B cell (primary cell): ENCODE measurements around the gene TENM4. TPM values are rescaled to one million over a fixed set of nuclear protein-coding genes. Genes with fewer than 3 reads are reported as not detected.

Experiments
- ATAC-seq: fragments of 200-7000 bp; cut with Tn5 transposase; one replicate; pipeline ENCODE4 v1.10.0; 2021; ENCODE audit warnings: low read depth, mild to moderate bottlenecking, moderate number of reproducible peaks, moderate library complexity
- CTCF ChIA-PET: fragments of 350-600 bp; sonication (Branson Sonifier 250); formaldehyde crosslinking; loops from one replicate; lab custom pipeline; 2021; ENCODE audit warnings: antibody characterized with exemption, inconsistent platforms; lab: Charles Lee
- POLR2A ChIA-PET: fragments of 350-600 bp; sonication (Branson Sonifier 250); formaldehyde crosslinking; loops from one replicate; lab custom pipeline; 2021; ENCODE audit warnings: antibody characterized with exemption; lab: Charles Lee
- DNase-seq: peaks from one replicate; pipeline ENCODE4 v3.0.0; 2013
- H2AFZ ChIP-seq: 2 replicates; pipeline ENCODE4 v1.6.1; 2012; ENCODE audit warnings: mild to moderate bottlenecking, low read depth, low read length; ENCODE audit not compliant: insufficient read depth, poor library complexity, severe bottlenecking
- H3K27ac ChIP-seq, 2 donors: 1 replicate in 1 of 2; 2 replicates in 1 of 2; pipeline ENCODE4 v1.5.1; 2012 to 2013; ENCODE audit warnings: low read length in 2 of 2, mild to moderate bottlenecking in 2 of 2, moderate library complexity in 1 of 2
- H3K27me3 ChIP-seq, 4 experiments: fragments of 200-600 bp in 1 of 4; sonication (generic) in 1 of 4; replicated peaks in 1 of 4; 1 replicate in 2 of 4; 2 replicates in 2 of 4; pipeline versions ENCODE4 v1.6.1 to v1.7.0; 2013 to 2016; ENCODE audit warnings: low read length in 3 of 4, mild to moderate bottlenecking in 2 of 4, mixed read lengths in 1 of 4, moderate library complexity in 1 of 4; ENCODE audit not compliant: insufficient read depth in 4 of 4, control insufficient read depth in 3 of 4; ENCODE audit errors: control extremely low read depth in 1 of 4
- H3K36me3 ChIP-seq, 2 experiments: replicated peaks in 1 of 2; 1 replicate in 1 of 2; 2 replicates in 1 of 2; pipeline versions ENCODE4 v1.6.1 to v1.7.1; 2013; ENCODE audit warnings: low read length in 1 of 2; ENCODE audit not compliant: insufficient read depth in 2 of 2, control insufficient read depth in 1 of 2; ENCODE audit errors: control extremely low read depth in 1 of 2, extremely low read depth in 1 of 2
- H3K4me1 ChIP-seq, 2 donors: fragments of 200-600 bp in 1 of 2; sonication (generic) in 1 of 2; 1 replicate in 1 of 2; 2 replicates in 1 of 2; pipeline versions ENCODE4 v1.5.1 to v1.6.1; 2013 to 2017; ENCODE audit warnings: low read length in 2 of 2; ENCODE audit not compliant: control insufficient read depth in 2 of 2, insufficient read depth in 2 of 2
- H3K4me2 ChIP-seq: replicated peaks from 2 replicates; pipeline ENCODE3; 2012; ENCODE audit warnings: mild to moderate bottlenecking, low read depth, low read length; ENCODE audit not compliant: poor library complexity, severe bottlenecking
- H3K4me3 ChIP-seq, 5 experiments: fragments of 200-600 bp in 1 of 5; sonication (generic) in 1 of 5; 1 replicate in 3 of 5; 2 replicates in 2 of 5; pipeline versions ENCODE4 v1.5.1 to v1.7.0; 2011 to 2016; ENCODE audit warnings: low read length in 4 of 5, mild to moderate bottlenecking in 4 of 5, low read depth in 2 of 5, control low read depth in 1 of 5, moderate library complexity in 1 of 5; ENCODE audit not compliant: insufficient read depth in 1 of 5; ENCODE audit errors: control extremely low read depth in 1 of 5, extremely low read depth in 1 of 5
- H3K79me2 ChIP-seq: fragments of 200-600 bp; sonication (generic); one replicate; pipeline ENCODE4 v1.6.0; 2016; ENCODE audit warnings: low read length; ENCODE audit not compliant: control insufficient read depth, insufficient read depth
- H3K9ac ChIP-seq: fragments of 200-600 bp; sonication (generic); 2 replicates; pipeline ENCODE4 v1.6.1; 2017; ENCODE audit warnings: mild to moderate bottlenecking, low read length, moderate library complexity
- H3K9me3 ChIP-seq, 3 donors: one replicate each; pipeline versions ENCODE4 v1.6.1 to v1.7.1; 2013; ENCODE audit warnings: low read length in 2 of 3; ENCODE audit not compliant: control insufficient read depth in 2 of 3, insufficient read depth in 1 of 3; ENCODE audit errors: control extremely low read depth in 1 of 3
- H4K20me1 ChIP-seq: 2 replicates; pipeline ENCODE4 v1.6.0; 2012; ENCODE audit warnings: mild to moderate bottlenecking, low read length; ENCODE audit not compliant: insufficient read depth, control insufficient read depth, poor library complexity, severe bottlenecking
- H3K27ac Mint-ChIP-seq: one replicate; pipeline ENCODE4 v1.8.0; 2021; ENCODE audit warnings: mixed read lengths
- H3K27me3 Mint-ChIP-seq: one replicate; pipeline ENCODE4 v1.8.0; 2021; ENCODE audit warnings: mixed read lengths
- H3K4me1 Mint-ChIP-seq: one replicate; pipeline ENCODE4 v1.8.0; 2021; ENCODE audit warnings: mixed read lengths
- H3K4me3 Mint-ChIP-seq: one replicate; pipeline ENCODE4 v1.8.0; 2021; ENCODE audit warnings: mixed read lengths
- H3K9me3 Mint-ChIP-seq: one replicate; pipeline ENCODE4 v1.8.0; 2022; ENCODE audit warnings: mixed read lengths; ENCODE audit not compliant: insufficient read depth
- CTCF ChIP-seq: fragments of 200-600 bp; IDR thresholded peaks from one replicate; pipeline ENCODE4 v1.8.0; 2022; ENCODE audit warnings: antibody characterized with exemption, mild to moderate bottlenecking
- EZH2 ChIP-seq: IDR thresholded peaks from 2 replicates; pipeline ENCODE4 v1.6.1; 2012; ENCODE audit warnings: borderline replicate concordance, low read depth, mild to moderate bottlenecking, moderate library complexity, low read length; ENCODE audit not compliant: insufficient read depth, poor library complexity, severe bottlenecking
- WGBS: methylation state at CpG from one replicate; pipeline ENCODE4 v1.1.5; 2013; ENCODE audit warnings: missing lambda C conversion rate; ENCODE audit not compliant: insufficient coverage; 5-methylcytosine and 5-hydroxymethylcytosine counted together
- intact Hi-C: fragments of 100-400 bp; cut with micrococcal nuclease; formaldehyde crosslinking; loops from one replicate; pipeline ENCODE4 v1.10.0; 2022
- polyA plus RNA-seq: library from polyadenylated mRNA; depleted of rRNA; stranded (reverse); fragments of >200 nt; gene quantifications from 2 replicates; pipeline ENCODE4 v1.2.3, GENCODE V29; 2012
- total RNA-seq, 2 donors: library from RNA; stranded (reverse); fragments of 120-200 nt in 1 of 2; gene quantifications; 1 replicate in 1 of 2; 2 replicates in 1 of 2; pipeline versions ENCODE4 v1.2.3 to v1.2.4, GENCODE V29; 2013 to 2022

The TENM4 gene
- total and polyA plus RNA-seq, 2 donors (not counting 1 experiment from before 2014, with no cell fraction given) = 0.09 to 5.7 TPM

DNA sequence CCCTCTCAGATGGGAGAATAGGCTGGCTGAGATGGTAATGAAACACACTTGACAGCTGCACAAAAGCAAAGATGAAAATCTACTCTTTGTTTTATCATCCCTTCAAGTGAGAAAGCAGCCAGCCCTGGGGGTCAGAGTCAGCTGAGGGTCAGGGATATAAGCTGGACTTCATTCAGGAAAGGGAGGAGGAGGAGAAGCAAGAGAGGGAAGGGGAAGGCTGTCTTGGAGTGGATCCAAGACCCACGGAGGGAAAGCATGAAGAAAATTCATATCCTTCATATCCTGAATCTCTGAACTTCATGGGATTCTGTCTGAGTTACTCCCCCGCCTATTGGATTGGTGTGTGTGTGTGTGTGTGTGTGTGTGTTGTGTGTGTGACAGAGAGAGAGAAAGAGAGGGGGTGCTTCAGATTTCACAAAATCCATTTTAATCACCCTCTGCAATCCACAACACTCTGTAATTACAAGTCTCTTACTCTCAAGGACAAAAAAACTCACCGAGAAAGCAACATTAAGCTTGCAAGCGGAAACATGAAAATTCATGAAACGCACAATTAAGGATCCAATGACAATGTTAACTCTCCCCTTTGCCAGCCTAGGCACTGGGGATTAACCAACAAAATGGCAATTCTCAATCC, 327.7 kb downstream of the TENM4 start:
- Mint-ChIP-seq H3K4me3 (no peak overlapping the region), H3K27ac (no peak overlapping the region), H3K4me1 (no peaks in the 10 kb centered on the region), H3K27me3 (no peaks in the 10 kb centered on the region), H3K9me3 (peaks cover 2% of the 10 kb centered on the region)
- H3K9me3 ChIP-seq = peaks cover 0 to 4% (median 0%) of the 10 kb centered on the region in 3 donors
- no peaks in the 10 kb centered on the region for H3K4me1 ChIP-seq
- no peaks in the 10 kb centered on the region for H3K36me3 ChIP-seq
- TF ChIP-seq EZH2 = no peak
- intact Hi-C loops = no loop called here
- 97% methylated on average over 3 of the region's 5 CpGs for WGBS
- no peak overlapping the region for H3K27ac ChIP-seq
- H3K79me2 ChIP-seq = no peaks in the 10 kb centered on the region
- no peaks in the 10 kb centered on the region for H4K20me1 ChIP-seq
- no peak overlapping the region for H3K9ac ChIP-seq
- ChIA-PET CTCF (no interaction called here), POLR2A (no interaction called here)
- ATAC-seq = no peak
- no peak overlapping the region for H2AFZ ChIP-seq
- H3K27me3 ChIP-seq = no peaks in the 10 kb centered on the region
- no peak overlapping the region for H3K4me3 ChIP-seq
- H3K4me2 ChIP-seq = no peak overlapping the region
- no peak for DNase-seq

- Histone ChIP-seq H4K20me1 (no peaks in the 10 kb centered on the region), H3K4me2 (no peak overlapping the region), H3K27ac (no peak overlapping the region), H3K9ac (no peak overlapping the region), H3K9me3 (peaks cover 0 to 4% (median 0%) of the 10 kb centered on the region in 3 donors), H2AFZ (no peak overlapping the region), H3K36me3 (no peaks in the 10 kb centered on the region), H3K4me3 (no peak overlapping the region), H3K27me3 (no peaks in the 10 kb centered on the region), H3K4me1 (no peaks in the 10 kb centered on the region), H3K79me2 (no peaks in the 10 kb centered on the region)
- intact Hi-C loops = no loop called here
- no peaks in the 10 kb centered on the region for H3K4me1 Mint-ChIP-seq
- CTCF ChIA-PET = no interaction called here
- H3K9me3 Mint-ChIP-seq = peaks cover 2% of the 10 kb centered on the region
- POLR2A ChIA-PET = no interaction called here
- H3K4me3 Mint-ChIP-seq = no peak overlapping the region
- TF ChIP-seq CTCF (no peak), EZH2 (no peak)
- 88% methylated on average over 3 of the region's 5 CpGs for WGBS
- no peak for ATAC-seq
- no peak for DNase-seq
- H3K27ac Mint-ChIP-seq = no peak overlapping the region
- H3K27me3 Mint-ChIP-seq = no peaks in the 10 kb centered on the region
These were observed 330.0 kb downstream of the TENM4 start for GRCh38 chr11:79110796-79111195.
